Body of pancreas (tissue), 4 donors: ENCODE data around the gene RET.

ENCODE experiments used
- POLR2A ChIP-seq, 3 donors: fragments of 450-650 bp; IDR thresholded peaks; one replicate each; pipeline ENCODE4 v1.6.1; 2016; ENCODE audit warnings: antibody characterized with exemption in 3 of 3, mild to moderate bottlenecking in 2 of 3
- TF ChIP-seq, protein P1 (sequence below), 7 experiments: fragments of 450-650 bp in 4 of 7; fragments of 200-600 bp in 3 of 7; sonication (generic) in 3 of 7; IDR thresholded peaks; one replicate each; pipeline ENCODE4 v1.5.1; 2016 to 2019; ENCODE audit warnings: antibody characterized with exemption in 7 of 7

DNA sequence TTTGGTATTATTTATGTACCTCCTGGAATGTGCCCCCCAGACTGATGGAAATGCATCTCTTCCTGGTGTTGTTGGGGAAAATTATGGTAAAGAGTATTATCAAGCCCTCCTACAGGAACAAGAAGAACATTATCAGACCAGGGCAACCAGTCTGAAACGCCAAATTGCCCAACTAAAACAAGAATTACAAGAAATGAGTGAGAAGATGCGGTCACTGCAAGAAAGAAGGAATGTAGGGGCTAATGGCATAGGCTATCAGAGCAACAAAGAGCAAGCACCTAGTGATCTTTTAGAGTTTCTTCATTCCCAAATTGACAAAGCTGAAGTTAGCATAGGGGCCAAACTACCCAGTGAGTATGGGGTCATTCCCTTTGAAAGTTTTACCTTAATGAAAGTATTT is 78.4 kb downstream of the RET start:
- TF ChIP-seq, protein P1, sequence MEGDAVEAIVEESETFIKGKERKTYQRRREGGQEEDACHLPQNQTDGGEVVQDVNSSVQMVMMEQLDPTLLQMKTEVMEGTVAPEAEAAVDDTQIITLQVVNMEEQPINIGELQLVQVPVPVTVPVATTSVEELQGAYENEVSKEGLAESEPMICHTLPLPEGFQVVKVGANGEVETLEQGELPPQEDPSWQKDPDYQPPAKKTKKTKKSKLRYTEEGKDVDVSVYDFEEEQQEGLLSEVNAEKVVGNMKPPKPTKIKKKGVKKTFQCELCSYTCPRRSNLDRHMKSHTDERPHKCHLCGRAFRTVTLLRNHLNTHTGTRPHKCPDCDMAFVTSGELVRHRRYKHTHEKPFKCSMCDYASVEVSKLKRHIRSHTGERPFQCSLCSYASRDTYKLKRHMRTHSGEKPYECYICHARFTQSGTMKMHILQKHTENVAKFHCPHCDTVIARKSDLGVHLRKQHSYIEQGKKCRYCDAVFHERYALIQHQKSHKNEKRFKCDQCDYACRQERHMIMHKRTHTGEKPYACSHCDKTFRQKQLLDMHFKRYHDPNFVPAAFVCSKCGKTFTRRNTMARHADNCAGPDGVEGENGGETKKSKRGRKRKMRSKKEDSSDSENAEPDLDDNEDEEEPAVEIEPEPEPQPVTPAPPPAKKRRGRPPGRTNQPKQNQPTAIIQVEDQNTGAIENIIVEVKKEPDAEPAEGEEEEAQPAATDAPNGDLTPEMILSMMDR (IDR thresholded peaks at IDR 0.05), result no peak
- TF ChIP-seq POLR2A (IDR thresholded peaks at IDR 0.05), result no peak
